Neural cell (in vitro differentiated cells): ENCODE measurements around the gene SLC35B4. TPM values are rescaled to one million over a fixed set of nuclear protein-coding genes. Genes with fewer than 3 reads are reported as not detected.

Source experiments
- H2AFZ ChIP-seq: fragments of 200-600, 300-800 bp; sonication (generic), shearing (Covaris generic); 2 replicates; pipeline ENCODE4 v1.6.0; 2014; ENCODE audit warnings: low read depth, mild to moderate bottlenecking, antibody characterized with exemption, low read length, moderate library complexity
- H3F3A ChIP-seq: fragments of 200-600 bp; shearing (Covaris generic); 2 replicates; pipeline ENCODE4 v1.6.1; 2016; ENCODE audit warnings: mild to moderate bottlenecking, moderate library complexity, mixed read lengths, antibody characterized with exemption, low read length; ENCODE audit not compliant: insufficient read depth, poor library complexity, severe bottlenecking
- H3K27ac ChIP-seq: fragments of 200-600, 300-800 bp; sonication (generic), shearing (Covaris generic); 2 replicates; pipeline ENCODE4 v1.5.1; 2014; ENCODE audit warnings: mild to moderate bottlenecking, low read length, moderate library complexity
- H3K27me3 ChIP-seq: fragments of 300-800, 200-600 bp; sonication (generic), shearing (Covaris generic); 2 replicates; pipeline ENCODE4 v1.6.0; 2014; ENCODE audit warnings: mild to moderate bottlenecking, low read depth, low read length, moderate library complexity; ENCODE audit not compliant: insufficient read depth
- H3K36me3 ChIP-seq: fragments of 300-800, 200-600 bp; sonication (generic), shearing (Covaris generic); 2 replicates; pipeline ENCODE4 v1.5.1; 2014; ENCODE audit warnings: mild to moderate bottlenecking, antibody characterized with exemption, low read length, moderate library complexity; ENCODE audit not compliant: insufficient read depth
- H3K4me2 ChIP-seq: fragments of 300-800, 200-600 bp; sonication (generic), shearing (Covaris generic); 2 replicates; pipeline ENCODE4 v1.6.0; 2014; ENCODE audit warnings: mild to moderate bottlenecking, low read length
- H3K4me3 ChIP-seq: fragments of 300-800, 200-600 bp; sonication (generic), shearing (Covaris generic); 2 replicates; pipeline ENCODE4 v1.5.1; 2014; ENCODE audit warnings: mild to moderate bottlenecking, low read length, moderate library complexity
- H3K79me2 ChIP-seq: fragments of 200-600 bp; shearing (Covaris generic); replicated peaks from 2 replicates; pipeline ENCODE4 v1.6.0; 2014; ENCODE audit warnings: mild to moderate bottlenecking, low read length, moderate library complexity; ENCODE audit not compliant: insufficient read depth
- H3K9ac ChIP-seq: fragments of 300-800, 200-600 bp; sonication (generic), shearing (Covaris generic); 2 replicates; pipeline ENCODE4 v1.6.1; 2016; ENCODE audit warnings: mild to moderate bottlenecking, low read length, mixed read lengths
- H3K9me2 ChIP-seq: fragments of 200-600 bp; shearing (Covaris generic); 2 replicates; pipeline ENCODE4 v1.6.1; 2016; ENCODE audit warnings: mild to moderate bottlenecking, low read length, mixed read lengths; ENCODE audit not compliant: insufficient read depth
- H3K9me3 ChIP-seq: fragments of 200-600, 300-800 bp; sonication (generic), shearing (Covaris generic); 2 replicates; pipeline ENCODE4 v1.6.1; 2016; ENCODE audit warnings: mild to moderate bottlenecking, mixed run types, low read length, moderate library complexity, mixed read lengths
- H4K20me1 ChIP-seq: fragments of 200-600 bp; shearing (Covaris generic); 2 replicates; pipeline ENCODE4 v1.6.1; 2016; ENCODE audit warnings: mild to moderate bottlenecking, mixed run types; ENCODE audit not compliant: insufficient read depth
- CTCF ChIP-seq: fragments of 450-650 bp; IDR thresholded peaks from 2 replicates; pipeline ENCODE4 v1.5.1; 2014; ENCODE audit warnings: antibody characterized with exemption, mild to moderate bottlenecking, moderate library complexity; ENCODE audit not compliant: poor library complexity, severe bottlenecking
- EP300 ChIP-seq: fragments of 450-650 bp; conservative IDR thresholded peaks from 2 replicates; pipeline ENCODE4 v1.6.1; 2014; ENCODE audit warnings: antibody characterized with exemption, mild to moderate bottlenecking, moderate library complexity; ENCODE audit not compliant: poor library complexity, severe bottlenecking
- EZH2 ChIP-seq: fragments of 200-600, 300-800 bp; shearing (Covaris generic), sonication (generic); IDR thresholded peaks from 2 replicates; pipeline ENCODE4 v1.6.1; 2014; ENCODE audit warnings: antibody characterized with exemption, low read length, borderline replicate concordance, mild to moderate bottlenecking; ENCODE audit not compliant: insufficient read depth, poor library complexity, severe bottlenecking
- MXI1 ChIP-seq: fragments of 450-650 bp; conservative IDR thresholded peaks from 2 replicates; pipeline ENCODE4 v1.6.1; 2014; ENCODE audit warnings: antibody characterized with exemption, mild to moderate bottlenecking; ENCODE audit not compliant: poor library complexity, severe bottlenecking
- POLR2AphosphoS5 ChIP-seq: IDR thresholded peaks from 2 replicates; pipeline ENCODE4 v1.6.1; 2012
- RAD21 ChIP-seq: fragments of 450-650 bp; conservative IDR thresholded peaks from 2 replicates; pipeline ENCODE4 v1.6.1; 2014; ENCODE audit warnings: antibody characterized with exemption, mild to moderate bottlenecking, moderate library complexity
- REST ChIP-seq: IDR thresholded peaks from 2 replicates; pipeline ENCODE4 v1.6.1; 2012; ENCODE audit warnings: borderline replicate concordance
- SMC3 ChIP-seq: fragments of 450-650 bp; conservative IDR thresholded peaks from 2 replicates; pipeline ENCODE4 v1.6.1; 2014; ENCODE audit warnings: antibody characterized with exemption, mild to moderate bottlenecking, moderate library complexity; ENCODE audit not compliant: poor library complexity
- TAF1 ChIP-seq: IDR thresholded peaks from 2 replicates; pipeline ENCODE4 v1.6.1; 2012; ENCODE audit warnings: low read depth
- polyA plus RNA-seq: library from polyadenylated mRNA; depleted of rRNA; stranded (reverse); fragments of >200 nt; gene quantifications from 2 replicates; pipeline ENCODE4 v1.2.3, GENCODE V29; 2014

Gene SLC35B4
- polyA plus RNA-seq, 1 donor from 2014 or later = 30.1 TPM

- no peak for TF ChIP-seq POLR2AphosphoS5
- TF ChIP-seq MXI1 = no peak
- no peak for TF ChIP-seq TAF1
- no peak for TF ChIP-seq EP300
- TF ChIP-seq EZH2 = no peak
- TF ChIP-seq REST = no peak
- no peak for TF ChIP-seq CTCF
- no peak for TF ChIP-seq SMC3
- TF ChIP-seq RAD21 = no peak
- H3K27me3 ChIP-seq = no peaks in the 10 kb centered on the region
- H3K9me2 ChIP-seq = no peaks in the 10 kb centered on the region
- no peak overlapping the region for H3K4me2 ChIP-seq
- no peak overlapping the region for H3K9ac ChIP-seq
- no peak overlapping the region for H2AFZ ChIP-seq
- H3K9me3 ChIP-seq = no peaks in the 10 kb centered on the region
- no peaks in the 10 kb centered on the region for H4K20me1 ChIP-seq
- H3K4me3 ChIP-seq = no peak overlapping the region
- no peaks in the 10 kb centered on the region for H3K36me3 ChIP-seq
- no peaks in the 10 kb centered on the region for H3F3A ChIP-seq
- H3K27ac ChIP-seq = no peak overlapping the region
- peaks cover 12% of the 10 kb centered on the region for H3K79me2 ChIP-seq
Observed at GRCh38 chr7:134318443-134318842, 1.7 kb upstream of the SLC35B4 start.

GRCh38 chr7:134317434-134317833 lies 704 bp upstream of the SLC35B4 start:
- H3K27ac ChIP-seq = no peak overlapping the region
- no peak overlapping the region for H3K9ac ChIP-seq
- H3K4me3 ChIP-seq = peak overlapping the region; percentile 94
- TF ChIP-seq POLR2AphosphoS5 (no peak), CTCF (no peak), RAD21 (no peak), REST (no peak), TAF1 (no peak), SMC3 (no peak), MXI1 (no peak), EZH2 (no peak)
- H3K27me3 ChIP-seq = no peaks in the 10 kb centered on the region
- H3K9me3 ChIP-seq = no peaks in the 10 kb centered on the region
- no peak overlapping the region for H3K4me2 ChIP-seq
- H4K20me1 ChIP-seq = no peaks in the 10 kb centered on the region
- no peaks in the 10 kb centered on the region for H3K9me2 ChIP-seq
- no peaks in the 10 kb centered on the region for H3K36me3 ChIP-seq
- H3K79me2 ChIP-seq = peaks cover 12% of the 10 kb centered on the region
- no peak overlapping the region for H2AFZ ChIP-seq
- H3F3A ChIP-seq = no peaks in the 10 kb centered on the region
